ENCODE measurements around the gene PITPNC1. TPM values are rescaled to one million over a fixed set of nuclear protein-coding genes. Genes with fewer than 3 reads are reported as not detected.
"Not testable (repeated sequence)": the region's sequence is repeated elsewhere in the genome, so short reads cannot be mapped to it uniquely, and the experiment has no call there.

PITPNC1 gene
- total and polyA plus RNA-seq, 4 donors, result 8.0 to 21.1 (median 15.2) TPM

- no peak overlapping the region for H3K27ac ChIP-seq (ENCODE audit: low read depth in 1 of 2, low read length in 1 of 2)
- no peak for DNase-seq
- TF ChIP-seq CTCF (IDR thresholded peaks at IDR 0.05; ENCODE audit: control extremely low read depth, extremely low read depth), result no peak
- no peak overlapping the region for H3K4me3 ChIP-seq
- no peaks in the 10 kb centered on the region for H3K9me3 ChIP-seq (ENCODE audit: control insufficient read depth in 4 of 4, insufficient read depth in 3 of 4, low read length in 3 of 4)
- H3K4me1 ChIP-seq (ENCODE audit: control insufficient read depth in 5 of 5, insufficient read depth in 5 of 5, low read length in 5 of 5), result peaks cover 0 to 7% (median 2%) of the 10 kb centered on the region in 5 donors
- ATAC-seq (ENCODE audit: insufficient read depth, low FRiP score), result no peak
- no peak overlapping the region for H3K9ac ChIP-seq (ENCODE audit: insufficient read depth in 1 of 2, low read length in 2 of 2)
- H3K36me3 ChIP-seq (ENCODE audit: control insufficient read depth in 4 of 4, insufficient read depth in 4 of 4, low read length in 4 of 4), result no peaks in the 10 kb centered on the region
- H3K27me3 ChIP-seq (ENCODE audit: control insufficient read depth in 3 of 3, insufficient read depth in 3 of 3, low read length in 2 of 3), result no peaks in the 10 kb centered on the region
- WGBS, 2 donors, result 58 to 83% methylated on average over 16 of the region's 16 CpGs
Measured at GRCh38 chr17:67401598-67402504, 24.8 kb downstream of the PITPNC1 start.

GRCh38 chr17:67403065-67403464, 26.0 kb downstream of the PITPNC1 start:
- no peaks in the 10 kb centered on the region for H3K27me3 ChIP-seq (ENCODE audit: control insufficient read depth in 3 of 3, insufficient read depth in 3 of 3, low read length in 2 of 3)
- no peaks in the 10 kb centered on the region for H3K36me3 ChIP-seq (ENCODE audit: control insufficient read depth in 4 of 4, insufficient read depth in 4 of 4, low read length in 4 of 4)
- DNase-seq (no peak), ATAC-seq (ENCODE audit: insufficient read depth, low FRiP score) (no peak)
- H3K4me3 ChIP-seq, result no peak overlapping the region
- no peak overlapping the region for H3K9ac ChIP-seq (ENCODE audit: insufficient read depth in 1 of 2, low read length in 2 of 2)
- no peak overlapping the region for H3K27ac ChIP-seq (ENCODE audit: low read depth in 1 of 2, low read length in 1 of 2)
- peaks cover 0 to 7% (median 2%) of the 10 kb centered on the region in 5 donors for H3K4me1 ChIP-seq (ENCODE audit: control insufficient read depth in 5 of 5, insufficient read depth in 5 of 5, low read length in 5 of 5)
- WGBS, 2 donors, result 74 to 85% methylated on average over 2 of the region's 2 CpGs
- no peak for TF ChIP-seq CTCF (IDR thresholded peaks at IDR 0.05; ENCODE audit: control extremely low read depth, extremely low read depth)
- no peaks in the 10 kb centered on the region for H3K9me3 ChIP-seq (ENCODE audit: control insufficient read depth in 4 of 4, insufficient read depth in 3 of 4, low read length in 3 of 4)

- TF ChIP-seq CTCF (IDR thresholded peaks at IDR 0.05; ENCODE audit: control extremely low read depth, extremely low read depth), result no peak
- Histone ChIP-seq H3K9me3 (ENCODE audit: control insufficient read depth in 4 of 4, insufficient read depth in 3 of 4, low read length in 3 of 4) (no peaks in the 10 kb centered on the region), H3K27me3 (ENCODE audit: control insufficient read depth in 3 of 3, insufficient read depth in 3 of 3, low read length in 2 of 3) (no peaks in the 10 kb centered on the region), H3K9ac (ENCODE audit: insufficient read depth in 1 of 2, low read length in 2 of 2) (no peak overlapping the region), H3K4me1 (ENCODE audit: control insufficient read depth in 5 of 5, insufficient read depth in 5 of 5, low read length in 5 of 5) (peaks cover 0 to 7% (median 2%) of the 10 kb centered on the region in 5 donors), H3K27ac (ENCODE audit: low read depth in 1 of 2, low read length in 1 of 2) (no peak overlapping the region), H3K36me3 (ENCODE audit: control insufficient read depth in 4 of 4, insufficient read depth in 4 of 4, low read length in 4 of 4) (no peaks in the 10 kb centered on the region), H3K4me3 (no peak overlapping the region)
- ATAC-seq (ENCODE audit: insufficient read depth, low FRiP score) (no peak), DNase-seq (no peak)
- WGBS, 2 donors, result 91 to 96% methylated on average over 6 of the region's 6 CpGs
Measured at GRCh38 chr17:67403483-67403882, 26.4 kb downstream of the PITPNC1 start.

GRCh38 chr17:67408455-67408830, 31.4 kb downstream of the PITPNC1 start:
- not testable (repeated sequence) for H3K4me3 ChIP-seq; H3K27ac ChIP-seq (ENCODE audit: low read depth in 1 of 2, low read length in 1 of 2); H3K9me3 ChIP-seq (ENCODE audit: control insufficient read depth in 4 of 4, insufficient read depth in 3 of 4, low read length in 3 of 4); H3K9ac ChIP-seq (ENCODE audit: insufficient read depth in 1 of 2, low read length in 2 of 2); ATAC-seq (ENCODE audit: insufficient read depth, low FRiP score); DNase-seq; H3K4me1 ChIP-seq (ENCODE audit: control insufficient read depth in 5 of 5, insufficient read depth in 5 of 5, low read length in 5 of 5); H3K27me3 ChIP-seq (ENCODE audit: control insufficient read depth in 3 of 3, insufficient read depth in 3 of 3, low read length in 2 of 3); H3K36me3 ChIP-seq (ENCODE audit: control insufficient read depth in 4 of 4, insufficient read depth in 4 of 4, low read length in 4 of 4)
- WGBS, 2 donors, result 55 to 92% methylated on average over 3 of the region's 3 CpGs

Measured in lung (tissue), 12 donors.